T47D (cell line): ENCODE measurements around the gene MED27.

Experiments
- DNase-seq, 2 experiments: peaks; one replicate each; pipeline versions ENCODE4 v3.0.0 to v3.0.0-alpha.2; 2011 to 2012; ENCODE audit warnings: low read depth in 1 of 2, low spot score in 1 of 2
- JUND ChIP-seq: IDR thresholded peaks from 2 replicates; pipeline ENCODE4 v1.6.1; 2012; ENCODE audit warnings: low read depth
- in situ Hi-C: cut with HindIII; loops from 2 replicates; pipeline ENCODE4 v1.10.0; 2016; ENCODE audit warnings: low sequenced_read_pairs, low pct_unique_long_range_greater_than_20kb

Gene MED27

DNA sequence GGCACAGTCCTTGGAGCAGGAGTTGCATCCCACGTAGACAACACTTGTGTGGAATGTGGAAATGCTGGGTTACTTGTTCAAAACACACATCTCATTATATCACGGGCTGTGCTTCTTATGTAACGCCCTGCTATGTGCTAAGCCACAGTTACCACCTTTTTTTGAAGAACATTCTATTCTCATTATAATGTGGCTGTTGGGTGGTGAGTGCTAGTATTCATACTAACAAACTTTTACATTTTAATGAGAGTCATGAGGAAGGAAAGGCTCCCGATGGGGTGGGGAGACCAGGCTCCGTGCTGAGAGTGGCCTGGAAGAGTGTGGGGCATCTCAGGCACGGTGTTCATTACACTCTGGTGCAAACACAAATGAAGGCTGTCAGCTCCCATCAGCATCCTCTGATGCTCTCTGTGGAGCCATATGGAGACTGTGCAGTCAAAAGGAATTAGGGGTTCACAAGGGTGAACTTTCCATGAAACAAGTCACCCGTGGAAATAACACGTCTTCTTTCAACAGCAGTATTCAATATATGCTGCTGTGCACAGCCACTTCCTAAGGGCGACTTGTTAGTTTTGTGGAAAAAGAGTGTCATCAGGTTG, 186.7 kb downstream of the MED27 start:
- no peak for DNase-seq
- TF ChIP-seq JUND, result no peak
- in situ Hi-C loops, result no loop called here

DNA sequence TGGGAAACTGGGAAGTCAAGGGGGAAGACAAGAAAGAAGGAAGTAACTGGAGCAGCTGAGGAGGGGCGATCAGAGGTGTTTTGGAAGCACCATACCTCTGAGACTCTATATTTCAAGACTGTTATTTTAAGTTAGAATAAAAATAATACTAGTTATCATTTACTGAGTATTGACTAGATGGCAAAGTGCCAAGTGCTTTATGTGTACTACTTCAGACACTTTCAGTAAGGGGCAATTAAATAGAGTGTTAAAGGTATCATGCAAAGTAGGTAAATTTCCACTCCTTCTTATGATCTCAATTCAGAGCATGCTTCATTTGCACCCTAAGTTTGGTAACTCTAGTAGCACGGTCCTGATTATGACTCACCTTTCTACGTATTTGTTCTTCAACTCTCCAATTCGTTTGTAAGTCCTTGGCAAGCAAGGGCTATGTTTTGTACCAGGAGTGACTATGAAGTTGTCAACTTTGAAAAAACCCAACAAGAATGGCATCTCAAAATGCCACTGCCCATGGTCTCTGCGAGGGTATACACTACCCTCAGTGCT, 187.4 kb downstream of the MED27 start:
- in situ Hi-C loops, result no loop called here

DNA sequence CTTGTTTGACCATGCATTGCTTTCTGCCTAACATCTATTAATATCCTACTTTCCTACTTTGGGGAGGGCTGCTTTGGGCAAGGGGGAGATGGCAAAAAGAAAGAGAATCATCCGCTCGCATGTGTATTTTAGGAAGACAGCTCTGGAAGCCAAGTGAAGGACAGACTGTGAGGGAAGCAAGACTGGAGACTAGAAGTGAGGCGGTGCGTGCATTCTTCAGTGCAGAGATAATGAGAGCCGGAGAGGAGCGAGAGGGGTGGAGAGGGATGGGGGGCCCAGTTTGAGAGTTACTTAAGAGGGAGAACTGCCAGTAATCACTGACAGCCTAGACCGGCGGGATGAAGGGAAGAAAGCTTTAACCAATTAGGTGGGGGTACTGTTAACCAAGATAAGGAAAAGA, 188.1 kb downstream of the MED27 start:
- TF ChIP-seq JUND, result no peak
- in situ Hi-C loops, result no loop called here
- no peak for DNase-seq

More for the DNA sequence above, 187.4 kb downstream of the MED27 start:
- DNase-seq, result no peak
- TF ChIP-seq JUND, result no peak

DNA sequence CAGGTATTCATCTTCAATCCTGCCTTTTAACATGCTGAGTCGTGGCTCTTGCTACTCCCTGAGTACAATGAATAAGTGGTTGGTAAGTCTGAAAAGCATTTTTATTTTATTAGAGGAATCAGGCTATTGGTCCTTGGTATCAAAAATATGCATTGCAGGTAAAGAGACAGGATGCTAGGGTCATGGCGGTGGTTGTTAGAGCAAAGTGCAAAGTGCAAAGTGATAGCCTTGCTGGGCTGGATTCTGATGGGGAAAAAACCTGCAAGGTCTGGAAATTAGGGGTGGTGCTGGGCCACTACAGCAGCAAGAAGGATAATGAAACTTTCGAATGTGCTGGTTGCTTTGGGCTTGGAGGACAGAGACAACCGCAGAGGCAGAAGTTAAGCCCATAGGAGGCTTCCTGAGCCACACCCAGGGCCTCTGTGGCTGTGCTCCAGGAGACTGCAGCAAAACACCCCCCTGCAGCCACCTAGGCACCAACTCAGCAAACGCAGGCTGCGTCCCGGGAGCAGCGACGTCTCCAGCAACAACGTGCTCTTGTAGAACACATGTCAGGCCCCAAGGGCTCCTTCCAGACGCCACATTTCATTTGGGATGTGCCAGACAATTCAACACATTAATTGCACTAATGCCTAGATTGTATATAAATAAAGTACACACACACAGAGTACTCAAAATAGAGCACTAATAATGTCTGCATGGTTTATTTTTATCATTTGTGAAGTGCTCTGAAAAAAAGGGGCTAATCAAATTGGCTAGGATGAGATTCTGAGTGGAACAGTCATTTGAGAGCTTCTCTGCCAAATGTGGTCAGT, 190.0 kb downstream of the MED27 start:
- TF ChIP-seq JUND, result no peak
- in situ Hi-C loops, result no loop called here
- no peak for DNase-seq

DNA sequence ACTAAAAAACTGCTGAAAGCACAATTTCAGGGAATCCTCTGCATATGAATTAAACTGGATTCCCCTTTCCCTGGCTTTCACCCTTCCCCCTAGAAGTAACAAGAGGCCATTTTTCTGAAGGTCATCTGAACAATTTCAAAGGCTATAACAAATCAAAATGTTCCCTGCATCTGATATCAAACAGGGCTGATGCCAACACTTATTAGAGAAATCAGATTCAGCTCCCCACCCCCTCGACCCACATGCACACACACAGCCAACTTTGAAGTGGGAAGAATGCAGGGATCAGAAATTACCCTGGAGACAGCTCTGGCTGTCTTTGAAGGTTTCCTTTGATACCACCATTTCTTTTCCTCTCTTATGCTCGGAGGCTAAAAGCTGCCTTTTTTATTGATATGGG, 190.7 kb downstream of the MED27 start:
- TF ChIP-seq JUND, result no peak
- in situ Hi-C loops, result no loop called here
- no peak for DNase-seq

DNA sequence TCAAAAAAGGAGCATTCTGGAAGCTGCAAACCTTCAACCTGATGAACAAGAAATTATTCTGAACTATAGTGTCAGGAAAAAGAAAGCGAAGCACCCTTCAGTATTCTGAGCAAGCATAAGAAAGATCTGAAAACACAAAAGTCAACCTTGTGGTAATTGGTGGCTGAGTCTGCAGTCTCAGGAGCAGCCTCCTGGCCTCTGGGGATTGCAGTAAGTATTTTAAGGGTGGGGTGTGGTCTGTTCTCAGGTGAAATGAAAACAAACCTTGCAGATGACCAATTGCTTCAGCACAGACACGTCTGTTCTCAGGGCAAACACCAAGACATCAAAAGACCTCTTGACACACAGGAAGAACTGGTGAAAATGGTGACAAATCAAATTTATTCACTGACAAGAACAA, 192.0 kb downstream of the MED27 start:
- in situ Hi-C loops, result no loop called here
- TF ChIP-seq JUND, result no peak
- no peak for DNase-seq

DNA sequence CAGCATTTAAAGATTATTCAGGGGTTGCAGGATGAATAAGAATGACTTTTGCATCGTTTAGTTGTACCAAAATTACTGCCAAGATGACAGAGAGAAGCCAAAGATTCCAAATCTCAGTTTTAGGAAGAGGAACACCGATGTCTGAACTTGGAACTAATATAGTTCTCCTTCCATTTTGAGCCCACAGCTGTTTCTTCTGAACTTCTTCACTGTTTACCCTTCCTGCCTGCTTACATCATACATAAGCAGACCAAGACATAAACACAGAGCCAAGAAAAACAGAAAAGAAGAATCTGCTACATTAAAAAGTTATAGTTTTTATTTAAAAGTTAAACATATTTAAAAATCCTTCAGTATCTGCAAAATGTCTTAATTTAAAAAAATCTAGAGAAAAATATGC, 192.8 kb downstream of the MED27 start:
- DNase-seq, result no peak
- in situ Hi-C loops, result no loop called here
- TF ChIP-seq JUND, result no peak

DNA sequence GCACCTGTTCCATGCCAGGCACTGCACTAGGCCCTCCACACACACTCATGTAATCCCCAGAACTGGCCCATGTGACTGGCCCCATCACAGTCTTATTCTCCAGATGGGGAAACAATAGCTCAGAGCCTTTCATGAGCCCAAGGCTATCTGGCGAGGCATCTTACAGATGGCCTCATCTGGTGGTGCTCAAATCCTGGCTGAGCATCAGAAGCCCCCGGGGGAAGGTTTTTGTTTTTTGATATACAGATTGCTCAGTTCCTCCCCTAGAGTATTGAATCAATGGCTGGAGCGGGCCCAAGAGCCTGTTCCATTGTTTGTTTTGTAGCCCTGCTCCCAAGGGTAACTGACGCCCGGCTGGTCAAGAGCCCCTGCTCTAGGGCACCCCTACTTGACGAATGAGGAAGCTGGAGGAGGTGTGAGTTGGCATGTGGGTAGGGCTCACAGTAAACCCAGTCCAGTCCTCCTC, 194.5 kb downstream of the MED27 start:
- DNase-seq, result no peak
- TF ChIP-seq JUND, result no peak
- in situ Hi-C loops, result no loop called here

DNA sequence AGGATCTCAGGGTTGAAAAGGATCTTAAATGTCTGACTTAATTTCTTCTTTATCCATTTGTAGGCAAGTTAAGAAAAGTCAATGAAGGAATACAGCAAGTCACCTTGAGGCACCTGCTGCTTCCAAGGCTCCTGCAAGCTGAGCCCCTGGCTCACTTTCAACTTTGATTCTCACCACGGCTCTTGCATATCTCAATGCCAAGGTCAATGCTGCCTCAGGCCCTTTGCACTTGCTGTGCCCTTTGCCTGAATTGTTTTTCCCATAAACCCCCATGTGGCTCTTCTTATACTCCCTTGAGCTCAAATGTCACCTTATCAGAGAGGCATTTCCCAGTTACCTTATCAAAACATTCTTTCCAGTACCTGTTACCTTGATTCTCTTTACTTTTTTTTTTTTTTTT, 195.4 kb downstream of the MED27 start:
- in situ Hi-C loops, result no loop called here
- no peak for DNase-seq
- TF ChIP-seq JUND, result no peak

DNA sequence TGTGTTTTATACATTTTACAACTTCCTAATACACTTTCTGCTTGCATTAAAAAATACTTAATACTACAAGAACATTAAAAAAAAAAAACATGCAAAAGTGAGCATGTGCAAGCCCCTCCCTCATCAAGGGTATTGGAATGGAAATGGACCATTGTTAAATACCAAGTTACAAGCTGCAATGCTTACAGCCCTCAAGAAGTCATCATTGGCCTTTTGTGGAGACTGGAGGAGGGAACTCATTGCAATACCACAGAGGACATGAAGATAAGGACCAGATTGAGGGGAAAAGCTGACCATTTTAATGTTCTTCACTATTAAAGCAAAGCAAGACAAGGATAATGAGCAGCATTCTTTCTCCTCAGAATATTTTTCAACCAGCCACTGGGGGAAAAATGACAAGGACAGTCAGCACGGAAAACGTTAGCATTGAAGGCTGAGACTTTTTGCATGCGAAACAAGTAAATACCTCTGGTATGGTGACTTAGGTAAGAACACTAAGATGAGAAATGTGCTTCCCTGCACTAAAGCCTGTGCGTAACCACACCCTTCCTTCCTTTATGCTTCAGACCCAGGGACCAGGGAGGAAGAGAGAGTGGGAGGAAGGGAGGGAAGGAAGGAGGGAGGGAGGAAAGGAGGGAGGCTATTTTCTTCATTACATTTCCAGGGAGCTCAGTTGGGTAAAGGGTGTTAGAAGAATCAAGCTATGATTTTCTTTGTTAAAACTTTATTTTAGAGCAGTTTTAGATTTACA, 198.7 kb downstream of the MED27 start:
- DNase-seq, result no peak
- no peak for TF ChIP-seq JUND
- in situ Hi-C loops, result no loop called here

DNA sequence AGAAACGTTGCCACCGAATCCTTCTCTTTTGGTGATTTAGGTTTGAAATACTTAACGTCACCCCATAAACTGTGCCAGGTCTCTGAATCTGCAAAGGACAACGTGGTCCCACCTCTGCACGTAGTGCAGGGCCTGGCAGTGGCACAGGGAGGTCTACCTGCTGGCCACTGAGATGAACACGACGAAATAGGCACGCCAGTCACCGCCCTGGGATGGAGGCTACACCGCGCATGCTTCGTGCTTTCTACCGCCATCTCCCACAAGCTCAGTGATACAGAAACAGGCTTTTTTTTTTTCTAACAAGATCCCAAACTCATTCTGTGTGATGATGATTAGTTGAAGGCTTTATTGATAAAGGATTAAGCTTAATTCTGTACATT, 199.8 kb downstream of the MED27 start:
- in situ Hi-C loops, result no loop called here
- DNase-seq, result no peak
- TF ChIP-seq JUND, result no peak

DNA sequence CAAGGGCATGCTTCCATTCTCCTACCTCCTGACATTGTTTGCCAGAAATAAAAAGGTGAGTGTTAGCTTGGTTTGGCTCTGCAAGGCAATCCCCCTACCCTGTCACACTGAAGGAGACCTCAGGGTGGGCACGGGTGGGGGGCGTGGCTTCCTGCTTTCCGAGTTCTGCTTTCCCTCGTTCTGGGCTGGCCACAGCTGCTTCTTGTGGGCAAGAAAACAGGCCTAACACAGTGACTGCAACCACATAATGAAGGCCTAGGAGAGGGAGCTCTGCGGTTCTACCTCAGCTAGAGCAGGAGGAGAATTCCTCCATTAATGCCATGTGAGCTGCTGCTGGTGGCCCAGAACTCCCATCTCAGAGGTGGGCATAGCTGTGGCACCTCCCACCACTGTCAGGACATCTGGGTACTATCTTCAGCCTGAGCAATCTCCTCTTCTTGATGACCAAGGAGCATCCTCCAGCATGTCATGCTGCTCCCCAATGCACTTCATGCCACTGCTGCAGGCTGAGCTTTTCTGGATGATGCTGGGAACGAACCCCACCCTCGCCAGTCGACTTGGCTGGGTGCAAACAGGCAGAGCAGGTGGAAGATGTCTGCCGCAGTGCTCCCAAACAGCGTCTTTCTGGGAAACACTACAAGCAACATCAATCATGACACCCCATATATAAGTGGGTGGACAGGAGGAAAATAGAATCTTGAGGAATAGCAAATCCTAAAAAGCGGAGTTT, 200.3 kb downstream of the MED27 start:
- TF ChIP-seq JUND, result no peak
- in situ Hi-C loops, result no loop called here
- DNase-seq, result no peak
